GM19043 (cell line): ENCODE data around the gene ALOX15.
"Not testable (repeated sequence)": the region's sequence is repeated elsewhere in the genome, so short reads cannot be mapped to it uniquely, and the experiment has no call there.

Experiments
- ATAC-seq: cut with Tn5 transposase; IDR thresholded peaks from one replicate; pipeline ENCODE4 v1.9.1; 2021; ENCODE audit warnings: low read depth; ENCODE audit not compliant: unreplicated experiment

ALOX15 gene

GRCh38 chr17:4641297-4642195, at the start of gene ALOX15:
TSS of gene ALOX15 (minus strand) at chr17:4641678. CDS start at chr17:4641651, 27 bp downstream.
- no peak for ATAC-seq

- ATAC-seq = no peak
Observed at GRCh38 chr17:4690745-4691144, 49.3 kb upstream of the ALOX15 start.

- not testable (repeated sequence) for ATAC-seq
Observed at GRCh38 chr17:4689872-4690271, 48.4 kb upstream of the ALOX15 start.

- not testable (repeated sequence) for ATAC-seq
Observed at GRCh38 chr17:4683739-4684138, 42.3 kb upstream of the ALOX15 start.

GRCh38 chr17:4679658-4680057, 38.2 kb upstream of the ALOX15 start:
- no peak for ATAC-seq

GRCh38 chr17:4678448-4679026, 37.1 kb upstream of the ALOX15 start:
- ATAC-seq = no peak

GRCh38 chr17:4676791-4677190, 35.3 kb upstream of the ALOX15 start:
- ATAC-seq = no peak

- ATAC-seq = no peak
Observed at GRCh38 chr17:4675791-4676190, 34.3 kb upstream of the ALOX15 start.

- ATAC-seq = no peak
Observed at GRCh38 chr17:4674685-4674998, 33.2 kb upstream of the ALOX15 start.

- ATAC-seq = no peak
Observed at GRCh38 chr17:4673986-4674684, 32.7 kb upstream of the ALOX15 start.

- no peak for ATAC-seq
Observed at GRCh38 chr17:4673169-4673568, 31.7 kb upstream of the ALOX15 start.

- ATAC-seq = no peak
Observed at GRCh38 chr17:4672751-4673150, 31.3 kb upstream of the ALOX15 start.

GRCh38 chr17:4672055-4672630, 30.7 kb upstream of the ALOX15 start:
- ATAC-seq = no peak

- ATAC-seq = no peak
Observed at GRCh38 chr17:4667166-4667565, 25.7 kb upstream of the ALOX15 start.

- ATAC-seq = no peak
Observed at GRCh38 chr17:4666296-4666695, 24.8 kb upstream of the ALOX15 start.

- no peak for ATAC-seq
Observed at GRCh38 chr17:4665027-4665426, 23.5 kb upstream of the ALOX15 start.

- no peak for ATAC-seq
Observed at GRCh38 chr17:4664230-4664629, 22.8 kb upstream of the ALOX15 start.

- ATAC-seq = no peak
Observed at GRCh38 chr17:4663711-4664110, 22.2 kb upstream of the ALOX15 start.

GRCh38 chr17:4658478-4659305, 17.2 kb upstream of the ALOX15 start:
- no peak for ATAC-seq

GRCh38 chr17:4657678-4658077, 16.2 kb upstream of the ALOX15 start:
- ATAC-seq = no peak
